DND-41 (cell line): ENCODE data around the gene S100A12.
"Not testable (repeated sequence)": the region's sequence is repeated elsewhere in the genome, so short reads cannot be mapped to it uniquely, and the experiment has no call there.

Source experiments
- ATAC-seq: fragments of 200-7000 bp; cut with Tn5 transposase; 3 replicates; pipeline ENCODE4 v1.9.1; 2021; ENCODE audit warnings: low read depth; ENCODE audit not compliant: insufficient read depth
- DNase-seq: peaks from one replicate; pipeline ENCODE4 v3.0.0-alpha.2; 2020
- H2AFZ ChIP-seq: 2 replicates; pipeline ENCODE4 v1.6.0; 2012; ENCODE audit warnings: low read depth, low read length
- H3K27ac ChIP-seq: 2 replicates; pipeline ENCODE4 v1.5.1; 2012; ENCODE audit warnings: low read length, inconsistent platforms
- H3K27me3 ChIP-seq: fragments of 200-600 bp; sonication (generic); 2 replicates; pipeline ENCODE4 v1.6.0; 2012; ENCODE audit warnings: low read length, mild to moderate bottlenecking, inconsistent platforms; ENCODE audit not compliant: insufficient read depth, poor library complexity
- H3K36me3 ChIP-seq: 2 replicates; pipeline ENCODE4 v1.5.1; 2012; ENCODE audit warnings: low read length, inconsistent platforms; ENCODE audit not compliant: insufficient read depth
- H3K4me1 ChIP-seq: 2 replicates; pipeline ENCODE4 v1.5.1; 2012; ENCODE audit warnings: mild to moderate bottlenecking, low read length; ENCODE audit not compliant: insufficient read depth
- H3K4me2 ChIP-seq: 2 replicates; pipeline ENCODE4 v1.6.0; 2012; ENCODE audit warnings: mild to moderate bottlenecking, moderate library complexity, low read length, inconsistent platforms; ENCODE audit not compliant: insufficient read depth
- H3K4me3 ChIP-seq, 2 experiments: fragments of 200-600 bp in 1 of 2; shearing (Covaris generic) in 1 of 2; 2 replicates each; pipeline ENCODE4 v1.5.1; 2012 to 2016; ENCODE audit warnings: inconsistent platforms in 2 of 2, low read length in 2 of 2, mild to moderate bottlenecking in 2 of 2, low read depth in 1 of 2, moderate library complexity in 1 of 2
- H3K79me2 ChIP-seq: 2 replicates; pipeline ENCODE4 v1.6.0; 2012; ENCODE audit warnings: low read length, inconsistent platforms; ENCODE audit not compliant: insufficient read depth
- H3K9ac ChIP-seq: 2 replicates; pipeline ENCODE4 v1.6.0; 2012; ENCODE audit warnings: low read depth, mild to moderate bottlenecking, inconsistent platforms, low read length, moderate library complexity
- H3K9me3 ChIP-seq: 2 replicates; pipeline ENCODE4 v1.5.1; 2012; ENCODE audit warnings: low read length, moderate library complexity, mild to moderate bottlenecking, inconsistent platforms; ENCODE audit not compliant: insufficient read depth, severe bottlenecking
- H4K20me1 ChIP-seq: 2 replicates; pipeline ENCODE4 v1.6.0; 2012; ENCODE audit warnings: low read length; ENCODE audit not compliant: insufficient read depth
- EZH2 ChIP-seq: IDR thresholded peaks from 3 replicates; pipeline ENCODE4 v1.6.1; 2012; ENCODE audit warnings: borderline replicate concordance, low read depth, mild to moderate bottlenecking, moderate library complexity, low read length, inconsistent platforms; ENCODE audit not compliant: severe bottlenecking
- TF ChIP-seq, protein P1 (sequence below): IDR thresholded peaks from 2 replicates; pipeline ENCODE4 v1.5.1; 2012; ENCODE audit warnings: borderline replicate concordance, low read length, moderate library complexity, mild to moderate bottlenecking; ENCODE audit not compliant: poor library complexity, severe bottlenecking; ENCODE audit errors: extremely low read depth

The S100A12 gene

GRCh38 chr1:153375511-153375910 is at the start of gene S100A12:
S100A12 (minus strand) TSS chr1:153375621; CDS start chr1:153374592, 1,029 bp downstream.
- Histone ChIP-seq H3K4me1 (no peaks in the 10 kb centered on the region), H3K4me3 (no peak within 1 kb of the TSS), H3K27me3 (peaks cover 5% of the 10 kb centered on the region), H4K20me1 (0 out of 2 replicates have a peak, but pooled peaks cover 4% of the 10 kb centered on the region), H3K27ac (no peak within 1 kb of the TSS), H3K4me2 (no peak within 1 kb of the TSS), H3K9me3 (no peaks in the 10 kb centered on the region), H2AFZ (no peak within 1 kb of the TSS), H3K9ac (no peak within 1 kb of the TSS), H3K36me3 (no peaks in the 10 kb centered on the region), H3K79me2 (no peaks in the 10 kb centered on the region)
- no peak for ATAC-seq
- TF ChIP-seq, protein P1, sequence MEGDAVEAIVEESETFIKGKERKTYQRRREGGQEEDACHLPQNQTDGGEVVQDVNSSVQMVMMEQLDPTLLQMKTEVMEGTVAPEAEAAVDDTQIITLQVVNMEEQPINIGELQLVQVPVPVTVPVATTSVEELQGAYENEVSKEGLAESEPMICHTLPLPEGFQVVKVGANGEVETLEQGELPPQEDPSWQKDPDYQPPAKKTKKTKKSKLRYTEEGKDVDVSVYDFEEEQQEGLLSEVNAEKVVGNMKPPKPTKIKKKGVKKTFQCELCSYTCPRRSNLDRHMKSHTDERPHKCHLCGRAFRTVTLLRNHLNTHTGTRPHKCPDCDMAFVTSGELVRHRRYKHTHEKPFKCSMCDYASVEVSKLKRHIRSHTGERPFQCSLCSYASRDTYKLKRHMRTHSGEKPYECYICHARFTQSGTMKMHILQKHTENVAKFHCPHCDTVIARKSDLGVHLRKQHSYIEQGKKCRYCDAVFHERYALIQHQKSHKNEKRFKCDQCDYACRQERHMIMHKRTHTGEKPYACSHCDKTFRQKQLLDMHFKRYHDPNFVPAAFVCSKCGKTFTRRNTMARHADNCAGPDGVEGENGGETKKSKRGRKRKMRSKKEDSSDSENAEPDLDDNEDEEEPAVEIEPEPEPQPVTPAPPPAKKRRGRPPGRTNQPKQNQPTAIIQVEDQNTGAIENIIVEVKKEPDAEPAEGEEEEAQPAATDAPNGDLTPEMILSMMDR: no peak
- TF ChIP-seq EZH2: no peak
- no peak for DNase-seq

GRCh38 chr1:153422450-153423068 is 47.1 kb upstream of the S100A12 start:
- no peaks in the 10 kb centered on the region for H3K9me3 ChIP-seq
- no peaks in the 10 kb centered on the region for H3K27me3 ChIP-seq
- H3K27ac ChIP-seq: no peak overlapping the region
- H2AFZ ChIP-seq: no peak overlapping the region
- ATAC-seq (peak; percentile 80), DNase-seq (peak; percentile 77)
- H3K4me3 ChIP-seq: no peak overlapping the region
- TF ChIP-seq EZH2: no peak
- TF ChIP-seq, protein P1: no peak
- no peak overlapping the region for H3K4me2 ChIP-seq
- no peaks in the 10 kb centered on the region for H3K36me3 ChIP-seq
- no peaks in the 10 kb centered on the region; the same call in 1 of the 2 replicates for H4K20me1 ChIP-seq
- H3K4me1 ChIP-seq: no peaks in the 10 kb centered on the region
- H3K9ac ChIP-seq: no peak overlapping the region
- no peaks in the 10 kb centered on the region for H3K79me2 ChIP-seq

DNA sequence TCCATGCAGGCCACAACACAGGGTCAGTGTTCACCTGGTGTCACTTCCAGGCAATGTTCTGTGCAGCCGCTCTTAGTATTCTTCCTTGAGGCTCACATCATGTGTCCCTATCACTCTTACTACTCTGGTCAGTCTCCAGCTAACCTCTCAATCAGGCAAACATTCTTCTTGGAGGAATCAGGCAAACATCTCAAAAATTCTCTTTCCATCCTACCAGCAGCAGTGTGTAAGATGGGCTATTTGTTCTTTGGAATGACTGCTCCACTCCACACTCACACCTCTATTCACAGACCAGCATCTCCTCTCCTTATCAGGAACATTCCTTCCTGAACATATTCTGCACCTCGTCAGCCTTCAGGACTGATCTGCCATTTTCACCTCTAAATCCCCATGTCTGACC is 44.9 kb upstream of the S100A12 start:
- no peak overlapping the region for H3K4me2 ChIP-seq
- TF ChIP-seq, protein P1: no peak
- TF ChIP-seq EZH2: no peak

GRCh38 chr1:153419436-153419793 is 44.0 kb upstream of the S100A12 start:
- not testable (repeated sequence) for H2AFZ ChIP-seq, H3K9ac ChIP-seq, H4K20me1 ChIP-seq, DNase-seq, H3K27ac ChIP-seq, H3K79me2 ChIP-seq, H3K4me3 ChIP-seq, ATAC-seq, H3K9me3 ChIP-seq, H3K4me2 ChIP-seq, H3K27me3 ChIP-seq, H3K36me3 ChIP-seq, H3K4me1 ChIP-seq

More for the DNA sequence above, 44.9 kb upstream of the S100A12 start:
- H3K27me3 ChIP-seq: no peaks in the 10 kb centered on the region
- no peak overlapping the region for H3K27ac ChIP-seq
- no peak overlapping the region for H3K4me3 ChIP-seq
- no peaks in the 10 kb centered on the region; the same call in 1 of the 2 replicates for H4K20me1 ChIP-seq
- no peak for DNase-seq
- no peaks in the 10 kb centered on the region for H3K79me2 ChIP-seq
- no peaks in the 10 kb centered on the region for H3K4me1 ChIP-seq
- H2AFZ ChIP-seq: no peak overlapping the region
- H3K9ac ChIP-seq: no peak overlapping the region
- H3K9me3 ChIP-seq: no peaks in the 10 kb centered on the region
- no peak for ATAC-seq
- no peaks in the 10 kb centered on the region for H3K36me3 ChIP-seq

DNA sequence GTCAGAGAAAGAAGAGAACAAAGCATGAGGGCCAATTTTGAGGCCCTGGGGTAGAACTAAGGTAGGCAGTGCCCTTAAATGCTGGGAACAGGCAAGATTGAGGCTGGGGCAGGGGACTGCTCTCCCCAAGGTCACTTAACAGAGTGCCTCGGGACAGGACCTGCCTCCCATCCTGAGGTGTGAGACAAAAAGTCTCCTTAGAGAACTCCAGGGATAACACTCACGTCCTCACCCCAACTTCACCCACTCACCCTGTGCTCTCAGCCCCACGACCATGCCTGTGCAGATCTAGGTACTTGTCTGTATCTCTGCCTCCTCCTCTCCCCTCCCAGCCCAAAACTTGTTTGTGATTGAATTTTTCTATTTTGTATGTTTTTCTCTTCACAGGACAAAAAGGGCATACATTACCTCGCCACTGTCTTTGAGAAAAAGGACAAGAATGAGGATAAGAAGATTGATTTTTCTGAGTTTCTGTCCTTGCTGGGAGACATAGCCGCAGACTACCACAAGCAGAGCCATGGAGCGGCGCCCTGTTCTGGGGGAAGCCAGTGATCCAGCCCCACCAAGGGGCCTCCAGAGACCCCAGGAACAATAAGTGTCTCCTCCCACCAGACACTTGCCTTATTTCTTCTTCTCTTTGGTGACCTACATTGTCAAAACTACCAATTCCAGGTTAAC is 43.5 kb upstream of the S100A12 start:
- not testable (repeated sequence) for H3K27me3 ChIP-seq, H3K9ac ChIP-seq, H3K9me3 ChIP-seq, H3K27ac ChIP-seq, H2AFZ ChIP-seq, H4K20me1 ChIP-seq, ATAC-seq, H3K4me3 ChIP-seq, H3K79me2 ChIP-seq, H3K4me1 ChIP-seq, H3K4me2 ChIP-seq, H3K36me3 ChIP-seq, DNase-seq
